SK-N-MC (cell line): ENCODE results near the gene ENTR1.

Experiments
- DNase-seq: peaks from one replicate; pipeline ENCODE4 v3.0.0-alpha.2; 2011; ENCODE audit warnings: low read depth, low spot score
- H3K27ac ChIP-seq: fragments of 200-600 bp; sonication (generic); 2 replicates; pipeline ENCODE4 v1.5.1; 2016; ENCODE audit warnings: mixed run types
- H3K36me3 ChIP-seq: fragments of 200-600 bp; sonication (generic); 2 replicates; pipeline ENCODE4 v1.6.1; 2017; ENCODE audit warnings: antibody characterized with exemption, low read length, mixed read lengths; ENCODE audit not compliant: insufficient read depth
- H3K4me3 ChIP-seq: fragments of 200-600 bp; sonication (generic); 2 replicates; pipeline ENCODE4 v1.5.1; 2016
- H3K9ac ChIP-seq: fragments of 200-600 bp; sonication (generic); 2 replicates; pipeline ENCODE4 v1.8.0; 2017; ENCODE audit warnings: mixed run types, mixed read lengths; ENCODE audit not compliant: insufficient read length
- H3K9me3 ChIP-seq: fragments of 200-600 bp; sonication (generic); 2 replicates; pipeline ENCODE4 v1.6.1; 2017; ENCODE audit warnings: low read depth, mild to moderate bottlenecking, antibody characterized with exemption, low read length, moderate library complexity, mixed read lengths
- EZH2 ChIP-seq: fragments of 200-600 bp; sonication (generic); IDR thresholded peaks from one replicate; pipeline ENCODE4 v1.6.1; 2017; ENCODE audit warnings: antibody characterized with exemption
- FOXP2 ChIP-seq: optimal IDR thresholded peaks from 2 replicates; pipeline ENCODE3; 2011; ENCODE audit warnings: mild to moderate bottlenecking, moderate library complexity; ENCODE audit not compliant: insufficient read depth; ENCODE audit errors: extremely low read length, control extremely low read depth
- POLR2AphosphoS5 ChIP-seq: IDR thresholded peaks from 2 replicates; pipeline ENCODE4 v1.6.1; 2012; ENCODE audit warnings: mild to moderate bottlenecking, low read depth, low read length, borderline replicate concordance

The ENTR1 gene

DNA sequence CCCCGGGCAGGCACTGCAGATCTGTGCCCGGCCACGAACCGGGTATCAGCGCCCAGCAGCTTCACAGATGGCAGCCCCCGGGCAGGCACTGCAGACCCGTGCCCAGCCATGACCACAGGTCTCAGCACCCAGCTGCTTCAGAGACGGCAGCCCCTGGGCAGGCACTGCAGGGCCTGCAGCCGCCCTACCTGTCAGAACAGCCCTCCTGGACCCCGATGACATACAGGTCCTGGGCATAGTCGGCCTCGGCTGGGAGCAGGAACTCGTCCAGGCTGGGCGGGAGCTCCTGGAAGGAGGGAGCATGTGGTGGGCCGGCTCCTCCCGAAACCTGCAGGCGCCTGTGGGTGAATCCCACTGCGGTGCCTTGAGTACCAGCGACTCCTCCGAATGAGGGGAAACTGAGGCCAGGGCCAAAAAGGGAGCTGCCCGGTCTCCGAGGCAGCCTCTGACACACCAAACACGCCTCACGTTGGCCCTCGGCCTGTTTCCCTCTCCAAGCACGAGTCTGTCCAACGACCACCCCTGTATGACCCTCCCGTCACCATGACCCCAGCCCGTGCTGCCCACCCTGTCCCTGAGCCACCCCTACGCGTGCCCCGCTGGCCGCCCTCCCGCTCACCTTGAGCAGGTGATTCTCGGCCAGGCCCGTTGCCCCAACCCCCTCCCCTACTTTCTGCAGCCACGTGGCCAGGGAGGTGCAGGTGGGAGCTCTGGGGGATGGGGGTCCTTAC lies 23.6 kb upstream of the ENTR1 start:
- Histone ChIP-seq H3K9me3 (no peaks in the 10 kb centered on the region), H3K9ac (no peak overlapping the region), H3K27ac (no peak overlapping the region), H3K36me3 (no peaks in the 10 kb centered on the region; the same call in 1 of the 2 replicates), H3K4me3 (no peak overlapping the region)
- DNase-seq: no peak
- no peak for TF ChIP-seq FOXP2
- no peak for TF ChIP-seq POLR2AphosphoS5
- no peak for TF ChIP-seq EZH2

DNA sequence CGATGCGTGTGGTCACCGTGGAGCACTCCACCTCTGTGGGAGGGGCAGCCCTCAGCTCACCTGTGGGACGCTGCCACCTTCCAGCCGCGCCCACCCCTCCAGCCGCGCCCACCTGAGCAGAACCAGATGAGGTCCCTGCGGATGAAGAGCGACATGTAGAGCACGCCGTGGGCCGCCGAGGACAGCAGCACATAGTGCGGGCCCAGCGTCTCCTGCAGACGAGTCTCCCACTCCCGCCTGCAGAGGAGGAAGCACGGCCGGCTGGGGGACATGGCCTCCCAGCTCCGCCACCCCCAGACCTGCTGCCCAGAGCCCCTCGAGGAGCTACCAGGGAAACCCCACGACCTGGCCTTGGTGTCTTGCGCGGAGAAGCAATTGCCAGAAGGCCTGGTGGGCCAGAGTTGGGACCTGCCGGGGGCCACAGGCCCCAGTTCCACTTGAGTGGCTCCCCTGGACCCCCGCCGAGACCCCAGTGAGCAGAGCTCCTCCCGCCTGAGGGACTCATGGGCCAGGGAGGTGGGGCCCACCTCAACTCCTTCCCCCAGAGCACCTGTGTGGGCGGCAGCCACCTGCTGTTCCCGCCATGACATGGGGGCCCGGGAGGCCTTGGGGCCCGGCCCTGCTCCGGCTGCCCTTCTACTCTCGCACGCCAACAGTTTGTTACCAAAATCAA lies 22.8 kb upstream of the ENTR1 start:
- no peaks in the 10 kb centered on the region; the same call in 1 of the 2 replicates for H3K36me3 ChIP-seq
- H3K9ac ChIP-seq: no peak overlapping the region
- no peak overlapping the region for H3K27ac ChIP-seq
- DNase-seq: no peak
- H3K4me3 ChIP-seq: no peak overlapping the region
- TF ChIP-seq EZH2 (no peak), POLR2AphosphoS5 (no peak), FOXP2 (no peak)
- H3K9me3 ChIP-seq: no peaks in the 10 kb centered on the region

DNA sequence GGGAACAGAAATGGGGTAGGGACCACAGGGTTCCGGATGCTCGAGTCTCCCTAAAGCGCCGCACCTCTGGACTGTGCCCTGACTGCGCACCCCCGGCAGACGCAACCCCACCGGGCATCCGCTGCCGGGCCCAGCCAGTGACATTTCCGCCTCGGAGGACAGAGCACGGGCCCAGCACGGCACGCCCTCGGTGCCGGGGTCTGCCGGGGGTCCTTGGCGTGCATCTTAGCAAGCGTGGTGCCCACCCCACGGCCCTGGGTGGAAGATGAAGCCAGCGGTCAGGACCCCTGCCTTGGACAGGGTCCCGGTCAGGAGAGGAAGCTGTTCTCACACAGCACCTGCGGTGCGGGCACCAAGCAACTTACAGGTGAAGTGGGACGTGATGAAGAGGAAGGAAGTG lies 22.2 kb upstream of the ENTR1 start:
- Histone ChIP-seq H3K9ac (no peak overlapping the region), H3K9me3 (no peaks in the 10 kb centered on the region), H3K36me3 (no peaks in the 10 kb centered on the region; the same call in 1 of the 2 replicates), H3K27ac (no peak overlapping the region), H3K4me3 (no peak overlapping the region)
- DNase-seq: no peak
- TF ChIP-seq FOXP2: no peak
- no peak for TF ChIP-seq POLR2AphosphoS5
- TF ChIP-seq EZH2: no peak

DNA sequence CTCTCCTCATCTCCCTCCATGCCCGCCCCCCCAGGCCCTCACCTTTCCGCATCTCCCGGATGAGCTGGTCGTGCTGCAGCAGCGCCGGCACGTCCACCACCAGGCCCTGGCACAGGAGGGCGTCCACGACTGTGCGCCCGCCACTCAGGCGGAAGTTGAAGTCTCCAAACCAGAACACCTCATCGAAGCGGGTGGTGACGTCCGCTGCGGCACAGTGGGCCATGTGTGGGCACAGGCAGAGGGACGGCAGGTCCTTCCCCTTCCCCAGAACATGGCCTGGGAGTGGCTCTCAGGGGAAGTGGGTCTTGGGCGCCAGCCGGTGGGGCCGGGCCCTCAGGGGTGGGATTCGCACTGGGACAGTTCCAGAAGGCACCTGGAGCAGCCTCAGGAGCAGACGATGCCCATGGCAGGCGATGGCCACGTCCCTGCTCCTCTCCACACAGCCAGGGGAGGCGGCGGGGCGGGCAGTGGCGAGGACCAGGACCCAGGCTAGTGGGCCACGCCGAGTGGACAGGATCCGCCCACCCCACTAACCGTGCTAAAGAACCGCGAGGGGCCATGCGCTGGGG lies 21.5 kb upstream of the ENTR1 start:
- H3K36me3 ChIP-seq: no peaks in the 10 kb centered on the region; the same call in 1 of the 2 replicates
- no peak overlapping the region for H3K4me3 ChIP-seq
- no peaks in the 10 kb centered on the region for H3K9me3 ChIP-seq
- no peak for DNase-seq
- TF ChIP-seq EZH2 (no peak), POLR2AphosphoS5 (no peak), FOXP2 (no peak)
- H3K9ac ChIP-seq: no peak overlapping the region
- H3K27ac ChIP-seq: no peak overlapping the region

DNA sequence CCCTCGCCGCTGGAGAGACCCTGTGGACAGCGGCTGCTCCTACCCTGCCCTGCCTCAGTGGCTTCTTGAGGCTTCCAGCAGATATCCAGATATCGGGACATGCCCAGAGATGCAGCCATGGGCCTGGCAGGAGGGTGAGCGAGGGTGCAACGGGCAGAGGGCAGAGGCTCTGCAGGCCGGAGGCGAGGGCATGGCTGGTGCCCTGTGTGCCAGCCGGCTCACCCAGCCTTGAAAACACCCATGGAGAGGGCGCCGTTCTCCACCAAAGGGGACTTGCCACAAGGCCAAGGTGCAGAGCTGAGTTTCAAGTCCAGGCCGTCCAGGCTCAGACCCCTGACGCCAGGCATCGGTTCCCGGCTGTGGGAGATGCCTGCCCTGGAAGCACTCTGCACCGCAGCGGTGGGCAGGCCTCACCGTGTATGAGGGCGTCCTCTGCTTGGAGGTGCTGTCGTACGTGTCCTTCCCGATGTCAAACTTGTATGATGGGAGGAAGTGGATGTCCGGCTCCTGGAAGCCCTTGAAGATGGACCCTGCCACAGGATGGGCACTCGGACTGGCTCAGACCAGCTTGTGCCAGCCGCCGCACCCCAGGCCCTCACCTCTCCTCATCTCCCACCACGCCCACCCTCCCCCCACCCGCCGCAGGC lies 20.3 kb upstream of the ENTR1 start:
- no peak overlapping the region for H3K4me3 ChIP-seq
- no peak for TF ChIP-seq FOXP2
- no peak for TF ChIP-seq EZH2
- TF ChIP-seq POLR2AphosphoS5: no peak
- no peak overlapping the region for H3K27ac ChIP-seq
- no peaks in the 10 kb centered on the region; the same call in 1 of the 2 replicates for H3K36me3 ChIP-seq
- no peak overlapping the region for H3K9ac ChIP-seq
- no peak for DNase-seq
- no peaks in the 10 kb centered on the region for H3K9me3 ChIP-seq

DNA sequence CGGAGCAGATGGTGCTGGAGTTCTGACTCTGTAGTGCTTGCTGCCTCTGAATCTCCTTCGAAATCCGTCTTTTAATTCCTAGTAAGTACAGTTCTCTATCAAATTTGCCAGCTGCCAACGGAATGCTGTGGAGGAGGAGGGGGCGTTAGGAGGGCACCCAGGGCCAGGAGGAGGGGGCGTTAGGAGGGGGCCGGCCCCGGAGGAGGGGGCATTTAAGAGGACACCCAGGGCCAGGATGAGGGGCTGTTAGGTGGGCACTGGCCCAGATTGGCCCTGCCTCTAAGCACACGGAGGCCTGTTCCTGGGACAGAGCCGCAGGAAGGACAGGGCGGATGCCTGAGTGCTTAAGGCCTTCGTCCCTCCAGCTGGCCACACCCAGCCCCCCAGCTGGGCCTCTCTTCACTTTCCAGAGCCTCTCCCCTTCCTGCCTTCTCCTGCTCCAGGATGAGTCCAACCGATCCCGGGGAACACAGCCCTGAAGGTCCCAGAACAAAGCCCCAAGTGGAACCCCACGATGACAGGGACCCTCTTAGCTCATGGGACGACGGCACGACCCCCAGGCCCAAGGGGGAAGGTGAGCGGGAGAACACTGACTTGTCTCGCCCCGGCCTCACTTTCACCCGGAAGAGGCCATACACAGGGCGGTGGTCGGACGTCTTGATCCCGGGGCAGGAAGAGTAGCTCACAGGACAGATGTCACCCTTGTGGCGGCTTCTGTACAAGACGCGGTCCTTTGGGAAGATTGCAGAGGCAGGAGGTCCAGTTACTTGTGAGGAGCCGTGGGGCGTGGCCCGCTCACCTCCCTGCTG lies 19.5 kb upstream of the ENTR1 start:
- no peaks in the 10 kb centered on the region for H3K9me3 ChIP-seq
- H3K27ac ChIP-seq: no peak overlapping the region
- DNase-seq: no peak
- no peaks in the 10 kb centered on the region; the same call in 1 of the 2 replicates for H3K36me3 ChIP-seq
- no peak overlapping the region for H3K9ac ChIP-seq
- H3K4me3 ChIP-seq: no peak overlapping the region
- TF ChIP-seq FOXP2 (no peak), POLR2AphosphoS5 (no peak), EZH2 (no peak)

DNA sequence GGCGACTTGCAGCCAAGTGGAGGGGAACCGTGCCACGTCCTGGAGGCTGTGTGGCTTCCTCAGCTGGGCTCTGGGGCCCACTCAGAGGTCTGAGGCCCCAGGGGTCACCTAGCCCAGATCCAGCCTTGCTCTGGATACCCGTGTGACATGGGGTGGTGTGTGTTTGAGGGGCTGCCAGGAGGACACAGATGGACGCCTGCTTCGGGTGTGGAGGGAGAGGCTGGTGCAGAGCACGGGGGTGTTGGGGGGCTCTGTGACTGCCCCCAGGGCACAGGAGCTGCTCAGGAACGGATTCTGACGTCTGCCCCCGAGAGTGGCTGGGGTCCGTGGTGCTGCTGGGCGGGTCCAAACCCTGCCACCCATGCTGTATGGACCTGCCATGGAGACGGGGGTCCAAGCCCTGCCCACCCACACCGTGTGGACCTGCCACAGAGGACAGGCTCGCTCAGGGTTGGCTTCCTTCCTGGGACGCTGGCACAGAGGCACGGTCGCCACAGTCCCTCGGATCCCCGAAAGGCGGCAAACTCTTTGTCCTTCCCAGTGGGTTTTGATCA lies 18.7 kb upstream of the ENTR1 start:
- Histone ChIP-seq H3K36me3 (peaks cover 4% of the 10 kb centered on the region; the same call in 1 of the 2 replicates), H3K9me3 (no peaks in the 10 kb centered on the region), H3K27ac (no peak overlapping the region), H3K4me3 (no peak overlapping the region), H3K9ac (no peak overlapping the region)
- DNase-seq: no peak
- TF ChIP-seq EZH2 (no peak), POLR2AphosphoS5 (no peak; the same call in 1 of the 2 replicates), FOXP2 (no peak)
